Measurements from ENCODE around the gene FRMD4A.

The FRMD4A gene

GRCh38 chr10:14326581-14326980, 4.1 kb downstream of the FRMD4A start:
- Histone ChIP-seq H3K27me3 (ENCODE audit: insufficient read depth, poor library complexity, severe bottlenecking) (no peaks in the 10 kb centered on the region), H3K27ac (replicated peaks) (no peak overlapping the region), H3K4me3 (replicated peaks; ENCODE audit: insufficient read depth, low read length) (no peak overlapping the region)
- TF ChIP-seq SPI1 (IDR thresholded peaks at IDR 0.05; ENCODE audit: borderline replicate concordance, low read depth) (no peak), GABPA (IDR thresholded peaks at IDR 0.05; ENCODE audit: low read depth) (no peak), CTCF (IDR thresholded peaks at IDR 0.05; ENCODE audit: insufficient read depth, low read length) (no peak), REST (IDR thresholded peaks at IDR 0.05; ENCODE audit: insufficient replicate concordance, low read depth) (no peak), POLR2AphosphoS5 (IDR thresholded peaks at IDR 0.05; ENCODE audit: low read depth) (no peak)
- DNase-seq (ENCODE audit: low read depth in 1 of 2, low spot score in 1 of 2): no peak

GRCh38 chr10:14325325-14325955, 5.3 kb downstream of the FRMD4A start:
- peak in 1 of 2 experiments; percentile 11 for DNase-seq (ENCODE audit: low read depth in 1 of 2, low spot score in 1 of 2)
- Histone ChIP-seq H3K4me3 (replicated peaks; ENCODE audit: insufficient read depth, low read length) (no peak overlapping the region), H3K27ac (replicated peaks) (no peak overlapping the region), H3K27me3 (ENCODE audit: insufficient read depth, poor library complexity, severe bottlenecking) (no peaks in the 10 kb centered on the region)
- TF ChIP-seq CTCF (IDR thresholded peaks at IDR 0.05; ENCODE audit: insufficient read depth, low read length) (no peak), REST (IDR thresholded peaks at IDR 0.05; ENCODE audit: insufficient replicate concordance, low read depth) (no peak), SPI1 (IDR thresholded peaks at IDR 0.05; ENCODE audit: borderline replicate concordance, low read depth) (no peak), GABPA (IDR thresholded peaks at IDR 0.05; ENCODE audit: low read depth) (no peak), POLR2AphosphoS5 (IDR thresholded peaks at IDR 0.05; ENCODE audit: low read depth) (no peak)

- H3K27ac ChIP-seq (replicated peaks): no peak overlapping the region
- no peak overlapping the region for H3K4me3 ChIP-seq (replicated peaks; ENCODE audit: insufficient read depth, low read length)
- no peak for TF ChIP-seq POLR2AphosphoS5 (IDR thresholded peaks at IDR 0.05; ENCODE audit: low read depth)
- TF ChIP-seq CTCF (IDR thresholded peaks at IDR 0.05; ENCODE audit: insufficient read depth, low read length): no peak
- no peak for TF ChIP-seq SPI1 (IDR thresholded peaks at IDR 0.05; ENCODE audit: borderline replicate concordance, low read depth)
- TF ChIP-seq GABPA (IDR thresholded peaks at IDR 0.05; ENCODE audit: low read depth): no peak
- no peak for TF ChIP-seq REST (IDR thresholded peaks at IDR 0.05; ENCODE audit: insufficient replicate concordance, low read depth)
- H3K27me3 ChIP-seq (ENCODE audit: insufficient read depth, poor library complexity, severe bottlenecking): no peaks in the 10 kb centered on the region
- no peak for DNase-seq (ENCODE audit: low read depth in 1 of 2, low spot score in 1 of 2)
Observed at GRCh38 chr10:14322526-14323188, 8.1 kb downstream of the FRMD4A start.

All from HL-60 (cell line).